Measurements from ENCODE around the gene CDRT15L2.

DNA sequence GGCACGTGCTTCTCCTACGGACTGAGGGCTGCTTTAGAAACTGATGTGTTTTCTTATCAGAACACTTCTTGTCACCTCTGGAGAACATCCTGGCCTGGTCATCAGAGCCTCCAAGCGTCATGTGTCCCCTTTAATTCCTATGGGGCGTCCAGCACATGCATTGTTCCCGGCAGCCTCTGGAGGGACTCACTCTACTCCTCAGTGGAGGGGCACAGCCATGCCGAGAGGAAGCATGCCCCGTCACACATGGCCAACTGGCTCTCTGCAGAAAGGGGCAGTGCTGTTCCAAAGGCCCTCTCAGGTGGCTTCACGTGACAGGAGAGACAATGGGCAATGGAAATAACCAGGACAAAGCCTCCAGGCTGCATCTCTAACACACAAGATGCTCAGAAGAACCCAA lies 31.8 kb downstream of the CDRT15L2 start:
- TF ChIP-seq, protein P1, sequence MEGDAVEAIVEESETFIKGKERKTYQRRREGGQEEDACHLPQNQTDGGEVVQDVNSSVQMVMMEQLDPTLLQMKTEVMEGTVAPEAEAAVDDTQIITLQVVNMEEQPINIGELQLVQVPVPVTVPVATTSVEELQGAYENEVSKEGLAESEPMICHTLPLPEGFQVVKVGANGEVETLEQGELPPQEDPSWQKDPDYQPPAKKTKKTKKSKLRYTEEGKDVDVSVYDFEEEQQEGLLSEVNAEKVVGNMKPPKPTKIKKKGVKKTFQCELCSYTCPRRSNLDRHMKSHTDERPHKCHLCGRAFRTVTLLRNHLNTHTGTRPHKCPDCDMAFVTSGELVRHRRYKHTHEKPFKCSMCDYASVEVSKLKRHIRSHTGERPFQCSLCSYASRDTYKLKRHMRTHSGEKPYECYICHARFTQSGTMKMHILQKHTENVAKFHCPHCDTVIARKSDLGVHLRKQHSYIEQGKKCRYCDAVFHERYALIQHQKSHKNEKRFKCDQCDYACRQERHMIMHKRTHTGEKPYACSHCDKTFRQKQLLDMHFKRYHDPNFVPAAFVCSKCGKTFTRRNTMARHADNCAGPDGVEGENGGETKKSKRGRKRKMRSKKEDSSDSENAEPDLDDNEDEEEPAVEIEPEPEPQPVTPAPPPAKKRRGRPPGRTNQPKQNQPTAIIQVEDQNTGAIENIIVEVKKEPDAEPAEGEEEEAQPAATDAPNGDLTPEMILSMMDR (conservative IDR thresholded peaks at IDR 0.05 in 1 of 2, IDR thresholded peaks at IDR 0.05 in 1 of 2; ENCODE audit: low read depth in 1 of 2, low read length in 2 of 2), result no peak
- TF ChIP-seq EZH2 (IDR thresholded peaks at IDR 0.05; ENCODE audit: low read length, missing control alignments), result no peak

Data from fibroblast of lung (primary cell).